GM21367 (cell line): ENCODE results near the gene IFNGR2.
A peak's percentile ranks its signal among the peaks of the same experiment; 100 is the strongest.
"Not testable (repeated sequence)": the region's sequence is repeated elsewhere in the genome, so short reads cannot be mapped to it uniquely, and the experiment has no call there.

Source experiments
- ATAC-seq: cut with Tn5 transposase; IDR thresholded peaks from one replicate; pipeline ENCODE4 v1.9.1; 2021; ENCODE audit not compliant: unreplicated experiment

IFNGR2 gene

GRCh38 chr21:33434770-33435360 is 31.7 kb downstream of the IFNGR2 start:
- ATAC-seq: peak; percentile 84

DNA sequence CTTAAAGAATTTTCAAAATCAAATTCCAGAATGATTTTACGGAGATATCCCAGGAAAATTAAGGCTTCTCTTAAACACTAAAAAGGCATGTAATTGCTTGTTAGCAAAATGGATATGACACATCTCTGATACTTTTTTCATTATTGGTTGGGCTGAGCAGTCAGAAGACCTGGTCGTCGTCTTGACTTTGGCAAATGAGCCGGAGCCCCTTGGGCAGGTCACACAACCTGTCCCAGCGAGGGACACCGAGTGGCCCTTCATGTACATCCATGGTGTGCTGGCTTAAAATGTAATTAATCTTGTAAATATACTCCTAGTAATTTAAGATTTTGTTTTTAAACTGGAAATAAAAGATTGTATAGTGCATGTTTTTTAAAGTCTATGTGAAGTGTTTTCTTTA is 33.9 kb downstream of the IFNGR2 start:
- ATAC-seq: no peak

GRCh38 chr21:33441489-33442477 is 38.6 kb downstream of the IFNGR2 start:
- peak; percentile 63 for ATAC-seq

DNA sequence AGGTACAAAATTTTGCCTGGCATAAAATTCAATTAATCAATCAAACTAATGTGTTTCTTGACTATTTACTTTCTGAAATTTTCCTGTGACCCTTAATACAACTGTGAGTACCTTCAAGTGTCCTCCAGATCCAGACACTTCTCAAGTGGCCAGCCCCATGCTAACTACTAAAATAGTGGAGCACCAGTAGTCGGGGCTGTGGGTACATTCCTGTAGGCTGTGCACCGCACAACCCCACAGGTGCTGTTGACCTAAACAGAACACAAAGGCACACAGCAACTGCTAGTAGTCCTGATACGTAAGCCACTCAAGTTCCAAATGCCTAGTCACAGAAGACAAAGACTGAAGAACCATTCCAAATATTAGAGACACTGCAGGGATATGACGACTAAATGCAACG is 40.0 kb downstream of the IFNGR2 start:
- ATAC-seq: no peak

- ATAC-seq: no peak
Observed at GRCh38 chr21:33444499-33444898, 41.3 kb downstream of the IFNGR2 start.

GRCh38 chr21:33446620-33447019 is 43.4 kb downstream of the IFNGR2 start:
- not testable (repeated sequence) for ATAC-seq

DNA sequence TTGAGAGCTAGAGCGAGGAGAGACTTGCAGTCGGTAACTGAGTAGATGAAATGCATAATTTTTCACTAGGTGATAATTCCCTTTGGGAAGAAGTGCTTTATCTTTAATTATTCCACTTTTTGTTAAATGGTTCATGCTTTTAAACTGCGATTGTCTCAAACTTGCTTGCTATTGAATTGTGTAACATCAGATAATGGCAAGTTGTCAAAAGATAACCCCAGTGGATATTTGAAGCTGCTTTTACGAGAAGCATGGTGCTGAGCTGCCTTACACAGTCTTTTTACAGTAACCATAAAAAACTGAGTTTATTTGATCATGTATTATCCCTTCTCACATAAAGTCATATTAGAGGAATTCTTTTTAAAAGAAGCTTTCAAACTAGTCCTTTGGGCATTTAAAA is 46.4 kb downstream of the IFNGR2 start:
- no peak for ATAC-seq

GRCh38 chr21:33451634-33452071 is 48.4 kb downstream of the IFNGR2 start:
- no peak for ATAC-seq

DNA sequence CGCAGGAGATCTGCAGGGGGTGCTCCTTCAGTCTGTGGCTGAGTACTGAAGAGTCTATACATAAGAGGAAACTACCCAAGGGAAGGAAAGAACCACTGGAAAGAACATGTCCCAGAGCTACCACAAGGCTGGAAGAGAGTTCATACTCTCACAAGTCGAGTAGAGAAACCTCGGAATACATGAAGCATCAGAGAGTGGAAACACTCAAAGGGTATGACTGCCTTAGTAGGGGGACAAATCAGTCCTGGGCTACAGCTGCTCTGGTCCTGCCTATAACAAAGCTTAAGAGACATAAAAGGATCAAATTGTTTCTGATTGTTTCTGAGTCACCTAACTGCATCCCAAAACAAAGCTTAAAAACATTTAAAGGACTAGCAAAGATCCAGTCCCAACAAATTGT is 49.1 kb downstream of the IFNGR2 start:
- no peak for ATAC-seq

DNA sequence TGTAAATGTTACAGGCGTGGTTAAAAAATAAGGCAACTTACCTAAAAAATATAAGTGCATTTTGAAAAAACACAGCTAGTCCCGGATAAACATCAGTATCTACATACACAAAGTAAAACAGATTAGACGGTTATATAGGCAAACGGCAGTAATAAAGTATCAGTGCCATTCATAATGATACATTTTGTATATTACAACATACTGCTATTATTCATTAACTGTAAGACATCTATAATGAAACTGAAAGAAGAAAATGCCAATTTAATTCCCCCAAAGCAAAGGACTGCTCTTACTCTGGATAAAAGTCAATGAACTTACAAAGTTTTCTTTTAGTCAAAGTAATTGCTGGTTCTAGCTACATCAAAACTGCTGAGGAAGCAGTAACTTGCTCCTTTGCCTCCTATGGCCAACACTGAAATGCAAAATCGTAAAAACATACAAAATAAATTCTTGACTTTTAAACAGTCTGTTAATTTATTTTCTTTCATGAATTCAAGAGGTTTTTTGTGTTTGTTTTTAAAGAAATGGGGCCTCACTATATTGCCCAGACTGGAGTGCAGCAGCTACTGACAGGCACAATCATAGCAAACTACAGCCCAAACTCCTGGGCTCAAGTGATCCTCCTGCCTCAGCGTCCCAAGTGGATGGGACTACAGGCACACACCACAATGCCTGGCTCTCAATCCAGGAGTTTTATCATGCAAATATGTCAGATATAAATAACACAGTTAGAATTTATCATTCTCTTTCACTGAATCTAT is 52.7 kb downstream of the IFNGR2 start:
- ATAC-seq: no peak

DNA sequence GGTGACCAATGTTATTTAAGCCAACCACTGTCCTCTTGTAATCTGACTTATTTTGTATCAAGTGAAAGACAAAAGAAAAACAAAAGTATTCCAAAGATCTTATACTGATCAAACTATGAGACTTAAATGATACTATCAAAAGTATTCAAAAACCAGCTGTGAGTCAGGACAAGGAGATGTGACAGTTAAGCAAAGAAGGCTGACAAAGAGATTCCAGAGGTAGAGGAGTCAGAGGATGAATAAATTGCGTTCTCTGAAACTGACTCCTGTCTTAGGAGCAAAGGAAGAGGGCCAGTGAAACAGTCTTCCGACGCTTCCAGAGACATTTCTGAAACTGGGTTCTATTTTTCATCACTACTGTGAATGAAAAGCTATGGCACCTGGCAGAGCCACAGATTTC is 55.6 kb downstream of the IFNGR2 start:
- no peak for ATAC-seq

GRCh38 chr21:33461538-33462250 is 58.5 kb downstream of the IFNGR2 start:
- no peak for ATAC-seq

- not testable (repeated sequence) for ATAC-seq
Observed at GRCh38 chr21:33469183-33469582, 66.0 kb downstream of the IFNGR2 start.

DNA sequence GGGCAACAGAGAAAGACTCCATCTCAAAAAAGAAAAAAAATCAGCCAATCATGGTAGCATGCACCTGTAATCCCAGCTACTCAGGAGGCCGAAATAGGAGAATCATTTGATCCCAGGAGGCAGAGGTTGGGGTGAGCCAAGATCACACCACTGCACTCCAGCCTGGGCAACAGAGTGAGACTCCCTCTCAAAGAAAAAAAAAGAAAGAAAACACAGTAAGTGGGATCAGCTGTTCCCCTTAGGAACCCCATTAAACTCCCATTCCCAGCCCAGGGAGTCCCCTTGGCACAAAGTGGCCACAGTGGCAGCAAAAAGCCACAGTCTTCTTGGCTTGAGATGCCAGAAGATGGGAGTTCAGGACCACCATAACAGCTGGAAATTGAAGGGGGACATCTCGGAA is 67.5 kb downstream of the IFNGR2 start:
- no peak for ATAC-seq

- ATAC-seq: no peak
Observed at GRCh38 chr21:33473344-33473743, 70.1 kb downstream of the IFNGR2 start.

DNA sequence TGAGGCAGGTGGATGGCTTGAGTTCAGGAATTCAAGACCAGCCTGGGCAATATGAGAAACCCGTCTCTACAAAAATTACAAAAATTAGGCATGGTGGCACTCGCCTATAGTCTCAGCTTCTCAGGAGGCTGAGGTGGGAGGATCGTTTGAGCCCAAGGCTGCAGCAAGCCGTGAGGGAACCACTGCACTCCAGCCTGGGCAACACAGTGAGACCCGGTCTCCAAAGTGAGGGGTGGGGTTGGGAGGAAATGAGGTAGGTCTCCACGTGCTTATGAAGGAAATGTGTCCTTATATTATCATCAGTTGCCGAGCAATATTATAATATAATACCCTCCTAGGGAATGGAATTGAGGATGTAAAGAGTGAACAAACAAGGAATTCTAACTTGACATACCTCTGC is 73.9 kb downstream of the IFNGR2 start:
- no peak for ATAC-seq

DNA sequence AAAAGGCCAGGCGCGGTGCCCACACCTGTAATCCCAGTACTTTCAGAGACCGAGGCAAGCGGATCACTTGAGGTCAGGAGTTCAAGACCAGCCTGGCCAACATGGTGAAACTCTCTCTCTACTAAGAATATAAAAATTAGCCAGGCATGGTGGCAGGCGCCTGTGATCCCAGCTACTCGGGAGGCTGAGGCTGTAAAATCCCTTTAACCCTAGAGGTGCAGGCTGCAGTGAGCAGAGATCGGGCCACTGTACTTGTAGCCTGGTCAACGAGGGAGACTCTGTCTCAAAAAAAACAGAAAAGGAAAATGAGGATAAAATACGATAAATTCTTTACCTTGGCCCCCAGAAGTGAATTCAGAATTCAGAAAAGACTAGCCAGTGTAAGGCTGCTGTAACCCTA is 75.0 kb downstream of the IFNGR2 start:
- ATAC-seq: no peak

DNA sequence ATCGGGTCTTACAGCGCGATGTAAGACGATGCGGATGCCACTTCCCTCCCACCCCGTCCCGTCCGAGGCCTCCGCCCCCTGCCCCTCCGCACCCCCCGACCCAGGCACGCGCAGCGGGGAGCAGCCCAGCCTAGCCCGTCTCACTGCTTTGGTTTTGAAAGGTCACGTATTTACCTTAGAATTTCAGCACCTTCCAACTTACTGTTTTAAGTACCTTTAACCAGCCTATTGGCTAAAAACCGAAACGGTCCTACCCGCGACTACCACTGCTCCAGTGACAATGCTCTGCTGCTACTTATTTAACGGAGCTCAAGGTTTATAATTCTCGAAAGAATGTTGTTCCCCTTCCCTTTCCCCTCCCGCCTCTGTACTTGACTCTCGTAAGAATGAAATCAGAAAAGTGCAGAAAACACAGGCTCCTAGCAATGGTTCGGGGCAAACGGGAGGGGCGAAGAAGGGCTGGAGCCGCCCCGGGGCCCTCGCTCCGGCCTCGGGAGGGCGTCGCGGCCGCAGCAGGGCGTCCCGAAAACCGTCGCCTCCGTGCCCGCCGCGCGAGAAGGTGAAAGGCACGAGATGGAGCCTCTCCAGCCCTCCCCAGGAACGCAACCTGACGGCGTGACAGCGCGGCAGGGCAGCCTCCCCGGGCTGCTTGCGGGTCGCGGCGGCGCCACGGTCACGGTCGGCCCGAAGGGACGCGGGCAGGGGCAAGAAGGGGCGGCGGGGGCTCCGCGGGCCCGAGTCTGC is 75.9 kb downstream of the IFNGR2 start:
- ATAC-seq: peak; percentile 26

- ATAC-seq: peak; percentile 81
Observed at GRCh38 chr21:33479679-33480480, 76.7 kb downstream of the IFNGR2 start, which contains the start of gene TMEM50B. TSS of gene TMEM50B (minus strand) at chr21:33479974. CDS start at chr21:33468885, 11,089 bp downstream.
